Measurements from ENCODE around the gene NNAT.
"Not testable (repeated sequence)": the region's sequence is repeated elsewhere in the genome, so short reads cannot be mapped to it uniquely, and the experiment has no call there.

Gene NNAT

GRCh38 chr20:37542281-37542680, 21.2 kb downstream of the NNAT start:
- DNase-seq, result no peak

DNA sequence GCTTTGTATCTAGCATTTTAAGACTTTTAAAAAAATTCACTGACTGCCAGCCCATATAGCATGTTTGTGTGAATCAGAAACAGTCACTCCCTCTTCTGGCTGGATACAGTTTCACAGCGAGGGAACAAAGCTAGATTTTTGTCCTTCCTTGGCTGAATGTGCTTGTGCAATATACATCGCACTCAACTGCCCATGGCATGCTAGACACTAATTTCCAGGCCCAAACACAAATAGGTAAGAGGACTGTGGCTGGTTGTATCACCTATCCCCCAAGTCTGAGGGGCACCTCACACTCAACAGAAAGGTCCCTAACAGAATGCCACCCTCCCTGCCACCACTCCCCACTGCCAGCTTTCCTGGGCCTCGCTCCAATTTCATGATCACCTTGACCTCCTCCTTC, 22.8 kb downstream of the NNAT start:
- DNase-seq, result no peak

DNA sequence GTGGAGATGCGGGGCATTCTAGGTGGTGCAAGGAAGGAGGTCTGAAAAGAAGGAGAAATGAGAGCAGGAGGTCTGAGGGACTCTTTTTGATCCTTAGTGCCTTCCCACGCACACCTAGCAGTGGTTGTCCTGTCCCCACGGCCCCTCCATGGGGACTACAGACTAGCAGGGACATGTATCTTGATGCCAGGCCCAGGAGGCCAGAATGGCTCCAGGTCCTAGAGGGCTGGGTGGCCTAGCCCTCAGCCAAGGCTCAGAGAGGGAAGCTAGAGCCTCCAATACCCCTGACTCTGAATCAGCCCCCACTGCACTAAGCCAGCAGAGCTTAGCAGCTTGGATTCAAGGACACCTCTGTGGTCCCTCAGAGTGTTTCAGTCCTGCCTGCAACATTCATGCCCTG, 23.3 kb downstream of the NNAT start:
- DNase-seq, result no peak

- DNase-seq, result no peak
Measured at GRCh38 chr20:37545516-37545915, 24.5 kb downstream of the NNAT start.

DNA sequence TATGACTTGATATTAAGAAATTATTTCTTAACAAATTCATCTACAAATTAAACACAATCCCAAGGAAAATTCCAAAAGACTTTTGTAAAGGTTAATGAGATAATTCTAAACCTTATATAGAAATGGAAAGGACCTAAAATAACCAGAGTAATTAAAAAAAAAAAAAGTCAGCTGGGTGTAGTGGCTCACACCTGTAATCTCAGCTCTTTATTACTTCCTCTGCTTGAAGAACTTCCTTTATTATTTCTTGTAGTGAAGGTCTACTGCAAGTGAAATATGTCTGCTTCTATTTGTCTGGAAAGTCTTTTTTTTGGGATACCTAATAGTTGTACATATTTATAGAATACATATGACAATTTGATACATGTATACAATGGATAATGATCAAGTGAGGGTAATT, 26.9 kb downstream of the NNAT start:
- no peak for DNase-seq

DNA sequence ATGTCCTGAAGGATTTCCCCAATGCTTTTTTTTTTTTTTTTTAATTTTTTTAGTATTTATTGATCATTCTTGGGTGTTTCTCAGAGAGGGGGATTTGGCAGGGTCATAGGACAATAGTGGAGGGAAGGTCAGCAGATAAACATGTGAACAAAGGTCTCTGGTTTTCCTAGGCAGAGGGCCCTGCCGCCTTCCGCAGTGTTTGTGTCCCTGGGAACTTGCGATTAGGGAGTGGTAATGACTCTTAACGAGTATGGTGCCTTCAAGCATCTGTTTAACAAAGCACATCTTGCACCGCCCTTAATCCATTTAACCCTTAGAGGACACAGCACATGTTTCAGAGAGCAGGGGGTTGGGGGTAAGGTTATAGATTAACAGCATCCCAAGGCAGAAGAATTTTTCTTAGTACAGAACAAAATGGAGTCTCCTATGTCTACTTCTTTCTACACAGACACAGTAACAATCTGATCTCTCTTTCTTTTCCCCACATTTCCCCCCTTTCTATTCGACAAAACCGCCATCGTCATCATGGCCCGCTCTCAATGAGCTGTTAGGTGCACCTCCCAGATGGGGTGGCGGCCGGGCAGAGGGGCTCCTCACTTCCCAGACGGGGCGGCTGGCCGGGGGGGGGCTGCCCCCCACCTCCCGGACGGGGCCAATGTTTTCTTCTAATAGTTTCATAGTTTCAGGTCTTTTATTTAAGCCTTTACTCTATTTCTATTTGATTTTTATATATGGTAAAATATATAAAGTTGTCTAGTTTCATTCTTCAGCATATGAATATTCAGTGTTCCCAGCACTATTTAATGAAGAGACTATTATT, 29.3 kb downstream of the NNAT start:
- DNase-seq, result not testable (repeated sequence)

GRCh38 chr20:37551660-37552059, 30.6 kb downstream of the NNAT start:
- not testable (repeated sequence) for DNase-seq

DNA sequence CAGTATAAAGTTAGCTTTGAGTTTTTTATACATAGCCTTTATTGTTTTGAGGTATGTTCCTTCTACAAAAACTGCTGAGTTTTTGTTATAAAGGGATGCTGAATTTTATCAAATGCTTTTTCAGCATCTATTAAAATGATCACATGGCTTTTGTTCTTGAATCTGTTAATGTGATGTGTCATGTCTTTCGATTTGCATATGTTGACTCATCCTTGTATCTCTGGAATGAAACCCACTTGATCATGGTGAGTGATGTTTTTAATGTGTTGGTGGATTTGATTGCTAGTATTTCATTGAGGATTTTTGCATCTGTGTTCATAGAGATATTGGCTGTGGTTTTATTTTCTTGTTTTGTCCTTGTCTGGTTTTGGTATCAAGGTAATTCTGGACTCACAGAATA, 31.4 kb downstream of the NNAT start:
- no peak for DNase-seq

DNA sequence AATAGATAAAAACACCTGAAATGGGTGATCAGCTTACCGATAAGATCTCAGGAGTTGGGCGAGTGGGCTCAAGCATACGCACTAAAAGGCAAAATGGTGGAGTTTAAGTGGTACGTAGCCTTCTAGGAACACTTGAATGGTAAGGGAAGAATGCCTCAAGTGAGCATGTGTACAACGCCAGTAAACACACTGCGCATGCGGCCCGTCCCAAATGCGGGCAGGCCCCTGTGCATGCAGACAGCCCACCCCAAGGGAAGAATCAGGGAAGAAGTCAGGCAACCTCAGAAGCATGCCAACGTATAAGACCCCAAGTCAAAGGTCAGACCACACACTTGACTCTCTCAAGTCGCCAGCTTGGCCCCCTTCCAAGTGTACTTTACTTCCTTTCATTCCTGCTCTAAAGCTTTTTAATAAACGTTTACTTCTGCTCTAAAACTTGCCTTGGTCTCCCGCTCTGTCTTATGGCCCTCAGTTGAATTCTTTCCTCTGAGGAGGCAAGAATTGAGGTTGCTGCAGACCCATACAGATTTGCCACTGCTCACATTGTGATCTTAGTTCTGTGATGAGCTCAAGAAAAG, 33.8 kb downstream of the NNAT start:
- DNase-seq, result not testable (repeated sequence)

GRCh38 chr20:37556538-37556937, 35.5 kb downstream of the NNAT start:
- DNase-seq, result no peak

- no peak for DNase-seq
Measured at GRCh38 chr20:37558306-37558705, 37.3 kb downstream of the NNAT start.

DNA sequence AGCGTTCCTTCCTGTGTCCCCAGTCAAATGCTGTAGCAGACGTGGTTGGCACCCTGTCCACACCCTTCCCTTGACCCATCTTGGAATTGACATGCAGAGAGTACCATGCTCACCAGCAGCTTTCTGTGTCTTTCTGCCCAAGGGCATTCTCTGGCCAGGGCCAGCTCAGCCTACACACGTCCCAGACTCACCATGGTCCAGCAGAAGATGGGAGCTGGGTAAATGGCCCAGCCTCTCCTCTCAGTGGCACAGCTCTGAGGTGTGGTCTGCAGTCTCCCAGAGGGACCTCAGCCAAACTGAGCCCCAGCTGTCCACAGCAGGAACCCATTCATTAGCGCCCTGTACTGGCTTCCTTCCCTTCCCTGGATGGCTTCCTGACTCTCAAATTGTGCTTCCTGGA, 37.7 kb downstream of the NNAT start:
- no peak for DNase-seq

GRCh38 chr20:37559312-37560027, 38.4 kb downstream of the NNAT start:
- DNase-seq, result no peak

- no peak for DNase-seq
Measured at GRCh38 chr20:37560629-37561028, 39.6 kb downstream of the NNAT start.

DNA sequence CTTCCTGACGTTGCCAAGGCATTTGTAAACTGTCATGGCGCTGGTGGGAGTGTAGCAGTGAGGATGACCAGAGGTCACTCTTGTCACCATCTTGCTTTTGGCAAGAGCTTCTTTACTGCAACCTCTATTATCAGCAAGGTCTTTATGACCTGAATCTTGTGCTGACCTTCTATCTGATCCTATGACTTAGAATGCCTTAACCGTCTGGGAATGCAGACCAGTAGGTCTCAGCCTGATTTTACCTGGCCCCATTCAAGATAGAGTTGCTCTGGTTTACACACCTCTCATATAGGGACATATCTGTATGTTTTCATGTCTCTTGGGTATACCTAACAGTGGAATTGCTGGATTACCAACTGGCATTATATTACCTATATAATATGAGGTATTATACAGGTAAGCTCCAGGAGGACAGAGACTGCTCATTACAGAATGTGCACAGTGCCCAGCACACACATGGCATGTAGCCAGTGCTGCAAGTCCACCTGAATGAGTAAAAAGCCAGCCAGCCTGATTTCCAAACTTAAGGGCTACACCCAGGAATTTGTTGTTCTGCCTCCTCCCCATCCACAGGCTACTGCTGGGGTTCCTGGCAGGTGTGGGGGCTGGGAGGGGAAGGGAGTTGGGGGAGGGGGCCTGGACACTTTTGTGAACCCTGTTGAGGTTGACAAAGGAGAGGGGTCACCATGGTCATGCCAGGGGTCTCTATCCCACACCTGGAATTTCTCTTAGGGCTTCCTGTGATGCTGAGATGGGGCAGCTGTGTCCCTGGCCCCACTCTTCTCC, 41.8 kb downstream of the NNAT start:
- DNase-seq, result no peak

DNA sequence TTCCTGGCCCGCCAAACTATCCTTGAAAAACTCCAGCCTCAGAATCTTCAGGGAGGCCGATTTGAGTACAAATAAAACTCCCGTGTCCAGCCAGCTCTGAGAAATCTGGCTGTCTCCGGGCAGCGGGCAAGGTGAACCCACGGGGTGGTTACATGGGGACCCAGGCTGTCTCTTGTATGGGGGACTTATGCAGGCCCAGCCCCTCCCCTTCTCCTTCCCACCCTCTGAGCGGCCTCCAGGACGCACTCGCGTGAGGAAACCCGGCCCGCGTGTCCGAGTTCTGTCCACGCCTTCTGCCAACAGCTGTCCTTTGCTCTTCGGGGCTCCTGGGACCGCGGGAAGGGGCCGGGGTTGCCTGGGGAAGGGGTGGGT, 43.0 kb downstream of the NNAT start:
- no peak for DNase-seq

DNA sequence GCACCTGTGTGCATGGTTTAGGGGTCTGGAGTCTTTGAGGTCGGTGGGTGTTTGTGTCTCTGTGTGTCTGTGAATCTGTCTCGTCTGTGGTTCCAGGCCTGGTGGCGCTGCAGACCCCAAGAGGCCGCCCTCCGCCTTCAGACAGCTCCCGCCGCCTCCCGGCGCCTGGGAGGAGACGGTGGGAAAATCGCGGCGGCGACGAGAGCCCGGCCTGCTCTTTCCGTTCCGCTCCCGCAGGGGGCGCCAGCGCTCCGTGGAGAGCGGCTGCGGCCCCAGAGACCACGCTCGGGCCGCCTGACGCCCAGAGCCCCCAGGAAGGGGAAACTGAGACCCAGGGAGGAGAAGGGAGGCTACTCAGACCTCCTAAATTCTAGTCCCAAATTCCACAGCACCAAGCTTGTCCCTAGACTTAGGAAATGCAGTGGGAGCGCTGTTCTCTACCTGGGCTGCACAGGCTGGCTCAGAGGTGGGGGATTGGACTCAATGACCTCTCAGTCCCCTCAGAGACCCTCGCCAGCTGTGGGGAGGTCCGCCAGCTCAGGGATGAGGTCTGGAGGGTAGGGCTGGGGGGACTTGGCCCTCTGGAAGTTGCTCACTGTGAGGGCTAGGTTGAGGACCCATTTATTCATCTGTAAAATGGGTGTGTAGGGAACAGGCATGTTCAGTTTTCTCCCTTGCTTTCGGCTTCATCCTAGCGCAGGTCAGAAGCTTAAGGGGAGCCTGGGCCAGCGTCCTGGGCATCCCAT, 43.5 kb downstream of the NNAT start:
- no peak for DNase-seq

DNA sequence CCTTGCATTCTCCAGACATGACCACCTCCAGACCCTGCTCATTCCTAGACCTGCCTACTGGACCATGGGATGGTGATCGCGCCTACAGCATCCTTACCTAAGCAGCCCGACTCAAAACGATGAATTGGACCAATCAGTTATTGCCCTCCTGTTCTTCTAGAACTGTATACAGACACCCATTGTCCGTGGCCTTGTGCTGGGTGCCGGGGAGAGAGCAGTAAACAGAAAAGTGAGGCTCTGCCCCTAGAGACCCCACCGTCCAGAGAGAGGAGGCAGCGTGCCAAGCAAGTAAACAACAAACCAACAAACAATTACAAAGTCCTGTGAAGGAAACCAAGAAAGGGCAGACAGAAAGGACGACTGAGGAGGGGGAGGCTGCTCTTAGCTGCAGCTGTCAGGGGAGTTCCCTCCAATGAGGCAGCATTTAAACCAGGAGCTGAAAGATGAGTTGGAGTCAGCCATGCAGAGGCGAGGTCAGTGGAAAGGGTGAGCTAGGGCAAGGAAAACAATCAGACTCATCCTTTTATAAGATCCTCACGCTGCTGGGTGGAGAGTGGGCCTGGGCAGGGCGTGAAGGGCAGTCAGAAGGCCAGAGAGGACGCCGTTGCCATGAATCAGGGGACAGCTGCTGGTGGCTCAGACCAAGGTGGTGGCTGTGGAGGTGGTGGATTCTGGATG, 44.2 kb downstream of the NNAT start:
- no peak for DNase-seq

- DNase-seq, result no peak
Measured at GRCh38 chr20:37566590-37567330, 45.7 kb downstream of the NNAT start.

DNA sequence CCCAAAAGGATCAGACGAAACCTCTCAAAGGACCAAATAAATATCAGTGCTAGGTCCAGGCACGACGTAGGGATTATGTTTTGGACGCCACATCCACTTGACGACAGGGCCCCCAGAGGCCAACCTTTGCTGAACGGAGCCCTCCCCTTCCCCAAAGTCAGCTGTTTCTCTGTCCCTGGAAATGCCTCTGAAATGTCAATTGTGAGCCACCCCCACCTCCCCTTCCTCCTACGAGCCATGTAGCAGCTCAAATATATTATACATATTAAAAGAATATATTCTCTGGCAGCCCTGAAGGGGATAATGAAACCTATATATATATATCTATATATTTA, 46.2 kb downstream of the NNAT start:
- DNase-seq, result no peak

Data from cerebellar nuclear complex (tissue), 1 donor.